Thymus (tissue), 11 donors: ENCODE results near the gene TBL1XR1. TPM values are rescaled to one million over a fixed set of nuclear protein-coding genes. Genes with fewer than 3 reads are reported as not detected.

Experiments
- DNase-seq, 9 donors: peaks; one replicate each; pipeline ENCODE4 v3.0.0-alpha.2; 2013; ENCODE audit warnings: low spot score in 9 of 9, low read depth in 6 of 9, missing footprints in 1 of 9
- H3K27ac ChIP-seq, 2 donors: one replicate each; pipeline ENCODE4 v1.5.1; 2013; ENCODE audit warnings: control low read depth in 1 of 2, low read depth in 1 of 2, low read length in 1 of 2, mild to moderate bottlenecking in 1 of 2, moderate library complexity in 1 of 2
- H3K27me3 ChIP-seq, 2 donors: one replicate each; pipeline ENCODE4 v1.5.1; 2013; ENCODE audit warnings: low read length in 1 of 2; ENCODE audit not compliant: control insufficient read depth in 2 of 2, insufficient read depth in 1 of 2
- H3K36me3 ChIP-seq, 2 donors: one replicate each; pipeline ENCODE4 v1.5.1; 2013; ENCODE audit warnings: low read length in 1 of 2, mild to moderate bottlenecking in 1 of 2, moderate library complexity in 1 of 2; ENCODE audit not compliant: control insufficient read depth in 2 of 2, insufficient read depth in 2 of 2
- H3K4me1 ChIP-seq, 2 donors: one replicate each; pipeline ENCODE4 v1.5.1; 2013; ENCODE audit warnings: low read length in 2 of 2; ENCODE audit not compliant: control insufficient read depth in 2 of 2, insufficient read depth in 2 of 2
- H3K4me3 ChIP-seq, 2 donors: one replicate each; pipeline ENCODE4 v1.5.1; 2013; ENCODE audit warnings: low read length in 2 of 2, control low read depth in 1 of 2, mild to moderate bottlenecking in 1 of 2
- H3K9me3 ChIP-seq, 2 donors: one replicate each; pipeline ENCODE4 v1.5.1; 2013; ENCODE audit warnings: low read length in 1 of 2, mild to moderate bottlenecking in 1 of 2; ENCODE audit not compliant: control insufficient read depth in 2 of 2, insufficient read depth in 1 of 2
- WGBS: extraction: QIAGEN DNeasy Blood & Tissue Kit; methylation state at CpG from one replicate; pipeline ENCODE4 v1.1.7; 2013; 5-methylcytosine and 5-hydroxymethylcytosine counted together
- polyA plus RNA-seq: library from polyadenylated mRNA; stranded (reverse); fragments of 200-250 nt; gene quantifications from one replicate; pipeline ENCODE4 v1.2.3, GENCODE V29; 2013
- total RNA-seq: library from RNA; stranded (reverse); fragments of 120-200 nt; gene quantifications from one replicate; pipeline ENCODE4 v1.2.4, GENCODE V29; 2013
- donor health status: healthy.

Gene TBL1XR1
- total and polyA plus RNA-seq, 2 donors = 66.5 to 130 TPM

- Histone ChIP-seq H3K27ac (no peak overlapping the region), H3K9me3 (no peaks in the 10 kb centered on the region), H3K4me1 (no peaks in the 10 kb centered on the region), H3K4me3 (no peak overlapping the region), H3K36me3 (peaks cover 4 to 22% of the 10 kb centered on the region in 2 donors), H3K27me3 (no peaks in the 10 kb centered on the region)
- no peak for DNase-seq
- 99% methylated on average over 8 of the region's 8 CpGs for WGBS
Observed at GRCh38 chr3:177158461-177158860, 38.8 kb downstream of the TBL1XR1 start.

- Histone ChIP-seq H3K4me1 (peaks cover 2 to 3% of the 10 kb centered on the region in 2 donors), H3K9me3 (no peaks in the 10 kb centered on the region), H3K27me3 (no peaks in the 10 kb centered on the region), H3K4me3 (no peak overlapping the region), H3K36me3 (peaks cover 4 to 16% of the 10 kb centered on the region in 2 donors), H3K27ac (no peak overlapping the region)
- DNase-seq = no peak
- 98% methylated on average over 4 of the region's 4 CpGs for WGBS
Observed at GRCh38 chr3:177157492-177157891, 39.8 kb downstream of the TBL1XR1 start.

GRCh38 chr3:177154733-177155132 lies 42.5 kb downstream of the TBL1XR1 start:
- H3K4me1 ChIP-seq = peaks cover 11 to 17% of the 10 kb centered on the region in 2 donors

GRCh38 chr3:177150970-177151627 lies 46.2 kb downstream of the TBL1XR1 start:
- Histone ChIP-seq H3K27ac (peak overlapping the region; percentile 52 to 53), H3K27me3 (no peaks in the 10 kb centered on the region), H3K4me3 (no peak overlapping the region), H3K9me3 (no peaks in the 10 kb centered on the region), H3K36me3 (peaks cover 7 to 26% of the 10 kb centered on the region in 2 donors), H3K4me1 (peaks cover 12 to 21% of the 10 kb centered on the region in 2 donors)
- WGBS = 58% methylated on average over 7 of the region's 7 CpGs
- peak in 1 of 9 donors; percentile 28 for DNase-seq

More at GRCh38 chr3:177154733-177155132, 42.5 kb downstream of the TBL1XR1 start:
- Histone ChIP-seq H3K9me3 (no peaks in the 10 kb centered on the region), H3K36me3 (peaks cover 0 to 18% of the 10 kb centered on the region in 2 donors), H3K27me3 (no peaks in the 10 kb centered on the region), H3K4me3 (no peak overlapping the region), H3K27ac (no peak overlapping the region)
- no peak for DNase-seq
- WGBS = 99% methylated on average over 3 of the region's 3 CpGs

- no peak for DNase-seq
- Histone ChIP-seq H3K27me3 (no peaks in the 10 kb centered on the region), H3K36me3 (peaks cover 7 to 34% of the 10 kb centered on the region in 2 donors), H3K4me3 (no peak overlapping the region), H3K27ac (no peak overlapping the region), H3K4me1 (peaks cover 17 to 21% of the 10 kb centered on the region in 2 donors), H3K9me3 (no peaks in the 10 kb centered on the region)
- WGBS = 87% methylated on average over 3 of the region's 3 CpGs
Observed at GRCh38 chr3:177150218-177150916, 46.9 kb downstream of the TBL1XR1 start.

GRCh38 chr3:177149106-177149505 lies 48.2 kb downstream of the TBL1XR1 start:
- no peak for DNase-seq
- over 99% methylated on average over 3 of the region's 3 CpGs for WGBS
- H3K36me3 ChIP-seq = peaks cover 7 to 37% of the 10 kb centered on the region in 2 donors
- H3K27me3 ChIP-seq = no peaks in the 10 kb centered on the region
- H3K4me3 ChIP-seq = no peak overlapping the region
- no peak overlapping the region for H3K27ac ChIP-seq
- no peaks in the 10 kb centered on the region for H3K9me3 ChIP-seq
- peaks cover 21 to 29% of the 10 kb centered on the region in 2 donors for H3K4me1 ChIP-seq

- WGBS = 98% methylated on average over 1 of the region's 1 CpG
- no peak for DNase-seq
- H3K27ac ChIP-seq = no peak overlapping the region
Observed at GRCh38 chr3:177147790-177148189, 49.5 kb downstream of the TBL1XR1 start.

GRCh38 chr3:177146646-177147045 lies 50.6 kb downstream of the TBL1XR1 start:
- no peak for DNase-seq
- Histone ChIP-seq H3K4me1 (peaks cover 17 to 29% of the 10 kb centered on the region in 2 donors), H3K9me3 (no peaks in the 10 kb centered on the region), H3K36me3 (peaks cover 7 to 39% of the 10 kb centered on the region in 2 donors), H3K27me3 (no peaks in the 10 kb centered on the region), H3K27ac (no peak overlapping the region), H3K4me3 (no peak overlapping the region)
- WGBS = 76% methylated on average over 4 of the region's 4 CpGs

More at GRCh38 chr3:177147790-177148189, 49.5 kb downstream of the TBL1XR1 start:
- peaks cover 21 to 32% of the 10 kb centered on the region in 2 donors for H3K4me1 ChIP-seq
- no peak overlapping the region for H3K4me3 ChIP-seq
- H3K36me3 ChIP-seq = peaks cover 7 to 39% of the 10 kb centered on the region in 2 donors
- H3K27me3 ChIP-seq = no peaks in the 10 kb centered on the region
- H3K9me3 ChIP-seq = no peaks in the 10 kb centered on the region

- no peaks in the 10 kb centered on the region for H3K9me3 ChIP-seq
- WGBS = 95% methylated on average over 2 of the region's 2 CpGs
- no peak for DNase-seq
Observed at GRCh38 chr3:177145954-177146353, 51.3 kb downstream of the TBL1XR1 start.

More at GRCh38 chr3:177145954-177146353, 51.3 kb downstream of the TBL1XR1 start:
- H3K27ac ChIP-seq = peak overlapping the region in 1 of 2 donors; percentile 71
- H3K36me3 ChIP-seq = peaks cover 7 to 33% of the 10 kb centered on the region in 2 donors
- no peaks in the 10 kb centered on the region for H3K27me3 ChIP-seq
- peaks cover 10 to 23% of the 10 kb centered on the region in 2 donors for H3K4me1 ChIP-seq
- no peak overlapping the region for H3K4me3 ChIP-seq
